Activated T-helper 1 cell treated with anti-CD3 and anti-CD28 coated beads, Interleukin-12 subunit alpha, Interleukin-12 subunit beta, Interleukin-2, Interleukin-4 antibody, amounts not matched to agents 30 ng/mL and 10 ng/mL and 1 ng/mL, durations not matched to agents 14 hours and 24 hours and 36 hours (primary cell): ENCODE data around the gene RBM26. TPM values are rescaled to one million over a fixed set of nuclear protein-coding genes. Genes with fewer than 3 reads are reported as not detected.
A peak's percentile ranks its signal among the peaks of the same experiment; 100 is the strongest.

Experiments
- DNase-seq: peaks from one replicate; pipeline ENCODE4 v3.0.0; 2021; ENCODE audit warnings: low spot score
- H3K27ac Mint-ChIP-seq: one replicate; pipeline ENCODE4 v1.8.0; 2021; ENCODE audit warnings: mild to moderate bottlenecking, mixed read lengths
- H3K27me3 Mint-ChIP-seq: one replicate; pipeline ENCODE4 v1.8.0; 2022; ENCODE audit warnings: mild to moderate bottlenecking, moderate library complexity, mixed read lengths; ENCODE audit not compliant: insufficient read depth
- H3K36me3 Mint-ChIP-seq: one replicate; pipeline ENCODE4 v1.8.0; 2021; ENCODE audit warnings: low read depth, mixed read lengths
- H3K4me1 Mint-ChIP-seq: one replicate; pipeline ENCODE4 v1.8.0; 2021; ENCODE audit warnings: low read depth, mixed read lengths
- H3K4me3 Mint-ChIP-seq: one replicate; pipeline ENCODE4 v1.8.0; 2021; ENCODE audit warnings: mild to moderate bottlenecking, moderate library complexity, mixed read lengths
- H3K9me3 Mint-ChIP-seq: one replicate; pipeline ENCODE4 v1.8.0; 2021; ENCODE audit warnings: mixed read lengths
- intact Hi-C: fragments of 100-400 bp; cut with micrococcal nuclease; formaldehyde crosslinking; loops from one replicate; pipeline ENCODE4 v1.15.1; 2024
- total RNA-seq: library from RNA; stranded (reverse); gene quantifications from 2 replicates; pipeline ENCODE4 v1.2.3, GENCODE V29; 2022

RBM26 gene, protein sequence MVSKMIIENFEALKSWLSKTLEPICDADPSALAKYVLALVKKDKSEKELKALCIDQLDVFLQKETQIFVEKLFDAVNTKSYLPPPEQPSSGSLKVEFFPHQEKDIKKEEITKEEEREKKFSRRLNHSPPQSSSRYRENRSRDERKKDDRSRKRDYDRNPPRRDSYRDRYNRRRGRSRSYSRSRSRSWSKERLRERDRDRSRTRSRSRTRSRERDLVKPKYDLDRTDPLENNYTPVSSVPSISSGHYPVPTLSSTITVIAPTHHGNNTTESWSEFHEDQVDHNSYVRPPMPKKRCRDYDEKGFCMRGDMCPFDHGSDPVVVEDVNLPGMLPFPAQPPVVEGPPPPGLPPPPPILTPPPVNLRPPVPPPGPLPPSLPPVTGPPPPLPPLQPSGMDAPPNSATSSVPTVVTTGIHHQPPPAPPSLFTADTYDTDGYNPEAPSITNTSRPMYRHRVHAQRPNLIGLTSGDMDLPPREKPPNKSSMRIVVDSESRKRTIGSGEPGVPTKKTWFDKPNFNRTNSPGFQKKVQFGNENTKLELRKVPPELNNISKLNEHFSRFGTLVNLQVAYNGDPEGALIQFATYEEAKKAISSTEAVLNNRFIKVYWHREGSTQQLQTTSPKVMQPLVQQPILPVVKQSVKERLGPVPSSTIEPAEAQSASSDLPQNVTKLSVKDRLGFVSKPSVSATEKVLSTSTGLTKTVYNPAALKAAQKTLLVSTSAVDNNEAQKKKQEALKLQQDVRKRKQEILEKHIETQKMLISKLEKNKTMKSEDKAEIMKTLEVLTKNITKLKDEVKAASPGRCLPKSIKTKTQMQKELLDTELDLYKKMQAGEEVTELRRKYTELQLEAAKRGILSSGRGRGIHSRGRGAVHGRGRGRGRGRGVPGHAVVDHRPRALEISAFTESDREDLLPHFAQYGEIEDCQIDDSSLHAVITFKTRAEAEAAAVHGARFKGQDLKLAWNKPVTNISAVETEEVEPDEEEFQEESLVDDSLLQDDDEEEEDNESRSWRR
- total RNA-seq, result 99.3 and 107 TPM in 2 replicates

- intact Hi-C loops, result loop anchor here (1.0 to 10.0 kb wide), 9 partner anchors 13 to 929 kb away; partner anchors contain the start of genes NDFIP2 and OBI1
- DNase-seq, result peak; percentile 90
- Mint-ChIP-seq H3K27ac (peak within 1 kb of the TSS; percentile 97), H3K27me3 (no peaks in the 10 kb centered on the region), H3K9me3 (no peaks in the 10 kb centered on the region), H3K4me1 (peaks cover 24% of the 10 kb centered on the region), H3K4me3 (peak within 1 kb of the TSS; percentile 92), H3K36me3 (peaks cover 16% of the 10 kb centered on the region)
These were observed at the start of gene RBM26 for GRCh38 chr13:79405831-79406596. Gene RBM26, minus strand, starts transcription at chr13:79406255. Its CDS starts 481 bp downstream, at chr13:79405774.

- no peak overlapping the region for H3K27ac Mint-ChIP-seq
- intact Hi-C loops, result no loop called here
These were observed 49.3 kb upstream of the RBM26 start for GRCh38 chr13:79455331-79455730.

GRCh38 chr13:79452239-79452913 lies 46.3 kb upstream of the RBM26 start:
- peaks cover 25% of the 10 kb centered on the region for H3K36me3 Mint-ChIP-seq
- H3K27ac Mint-ChIP-seq, result peak overlapping the region; percentile 98
- peaks cover 16% of the 10 kb centered on the region for H3K9me3 Mint-ChIP-seq
- DNase-seq, result no peak
- intact Hi-C loops, result no loop called here
- no peaks in the 10 kb centered on the region for H3K27me3 Mint-ChIP-seq
- H3K4me1 Mint-ChIP-seq, result peaks cover 95% of the 10 kb centered on the region
- peak overlapping the region; percentile 78 for H3K4me3 Mint-ChIP-seq

More at GRCh38 chr13:79455331-79455730, 49.3 kb upstream of the RBM26 start:
- H3K4me1 Mint-ChIP-seq, result peaks cover 89% of the 10 kb centered on the region
- H3K9me3 Mint-ChIP-seq, result peaks cover 9% of the 10 kb centered on the region
- H3K27me3 Mint-ChIP-seq, result no peaks in the 10 kb centered on the region
- no peak overlapping the region for H3K4me3 Mint-ChIP-seq
- H3K36me3 Mint-ChIP-seq, result peaks cover 26% of the 10 kb centered on the region
- DNase-seq, result no peak

GRCh38 chr13:79451500-79451962 lies 45.5 kb upstream of the RBM26 start:
- Mint-ChIP-seq H3K27ac (peak overlapping the region; percentile 98), H3K27me3 (no peaks in the 10 kb centered on the region), H3K9me3 (peaks cover 11% of the 10 kb centered on the region), H3K4me3 (peak overlapping the region; percentile 78), H3K36me3 (peaks cover 21% of the 10 kb centered on the region), H3K4me1 (peaks cover 92% of the 10 kb centered on the region)
- intact Hi-C loops, result loop anchor here (1.0 kb wide), 8 partner anchors 17 to 71 kb away; partner anchors contain the start of genes NDFIP2 and RBM26
- peak; percentile 89 for DNase-seq

- DNase-seq, result no peak
- H3K36me3 Mint-ChIP-seq, result peaks cover 16% of the 10 kb centered on the region
- intact Hi-C loops, result loop anchor here (1.0 kb wide), 2 partner anchors 8 to 256 kb away; no protein-coding TSS in a partner anchor
- H3K9me3 Mint-ChIP-seq, result peaks cover 11% of the 10 kb centered on the region
- H3K27ac Mint-ChIP-seq, result peak overlapping the region; percentile 91
- no peaks in the 10 kb centered on the region for H3K27me3 Mint-ChIP-seq
- H3K4me1 Mint-ChIP-seq, result peaks cover 94% of the 10 kb centered on the region
- no peak overlapping the region for H3K4me3 Mint-ChIP-seq
These were observed 44.1 kb upstream of the RBM26 start for GRCh38 chr13:79450110-79450509.

DNA sequence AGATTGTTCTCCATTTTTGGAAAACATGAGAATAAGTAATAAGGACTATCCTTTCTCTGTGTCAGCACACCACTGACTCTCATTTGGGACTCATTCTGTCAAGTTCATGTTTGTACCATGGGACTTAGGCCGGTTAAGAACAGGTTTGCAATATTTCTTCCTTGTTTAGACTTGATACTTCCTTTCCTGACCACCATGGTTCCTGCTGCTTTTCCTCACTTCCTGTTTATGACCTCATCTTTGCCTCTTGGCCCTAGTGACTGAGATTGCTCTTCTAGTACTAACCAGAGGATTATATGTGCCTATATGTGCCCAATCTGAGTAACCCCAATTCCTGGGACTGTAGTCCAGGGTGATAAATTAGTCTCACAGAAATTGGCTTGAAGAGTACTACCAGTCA lies 42.4 kb upstream of the RBM26 start:
- no peak for DNase-seq
- H3K4me3 Mint-ChIP-seq, result peak overlapping the region; percentile 0
- H3K36me3 Mint-ChIP-seq, result peaks cover 11% of the 10 kb centered on the region
- H3K27ac Mint-ChIP-seq, result peak overlapping the region; percentile 37
- H3K9me3 Mint-ChIP-seq, result peaks cover 11% of the 10 kb centered on the region
- peaks cover 79% of the 10 kb centered on the region for H3K4me1 Mint-ChIP-seq
- intact Hi-C loops, result no loop called here
- H3K27me3 Mint-ChIP-seq, result no peaks in the 10 kb centered on the region

- no peak for DNase-seq
- Mint-ChIP-seq H3K27ac (peak overlapping the region; percentile 69), H3K4me1 (peaks cover 72% of the 10 kb centered on the region), H3K27me3 (no peaks in the 10 kb centered on the region), H3K36me3 (peaks cover 11% of the 10 kb centered on the region), H3K9me3 (peaks cover 11% of the 10 kb centered on the region), H3K4me3 (no peak overlapping the region)
- intact Hi-C loops, result no loop called here
These were observed 41.7 kb upstream of the RBM26 start for GRCh38 chr13:79447741-79448140.

DNA sequence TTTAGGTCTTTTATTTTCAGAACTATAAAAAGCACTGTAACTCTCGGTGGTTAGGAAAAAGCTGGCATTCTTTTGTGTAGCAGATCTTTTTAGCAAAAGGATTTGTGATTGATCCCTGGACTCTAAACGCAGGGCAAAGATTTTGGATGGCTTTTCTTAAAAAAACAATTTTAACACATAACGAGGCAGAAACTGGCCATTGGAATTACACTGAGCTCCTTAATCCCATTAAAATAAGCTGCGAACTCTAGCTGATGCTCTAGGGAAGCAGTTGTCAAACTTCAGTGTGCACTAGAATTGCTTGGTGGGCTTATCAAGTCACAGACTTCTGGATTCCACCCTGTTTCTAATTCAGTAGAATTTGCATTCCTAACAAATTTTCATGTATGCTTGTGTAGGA lies 41.1 kb upstream of the RBM26 start:
- DNase-seq, result no peak
- intact Hi-C loops, result no loop called here
- Mint-ChIP-seq H3K4me1 (peaks cover 66% of the 10 kb centered on the region), H3K27me3 (no peaks in the 10 kb centered on the region), H3K36me3 (peaks cover 9% of the 10 kb centered on the region), H3K9me3 (peaks cover 8% of the 10 kb centered on the region), H3K27ac (peak overlapping the region; percentile 69), H3K4me3 (no peak overlapping the region)

DNA sequence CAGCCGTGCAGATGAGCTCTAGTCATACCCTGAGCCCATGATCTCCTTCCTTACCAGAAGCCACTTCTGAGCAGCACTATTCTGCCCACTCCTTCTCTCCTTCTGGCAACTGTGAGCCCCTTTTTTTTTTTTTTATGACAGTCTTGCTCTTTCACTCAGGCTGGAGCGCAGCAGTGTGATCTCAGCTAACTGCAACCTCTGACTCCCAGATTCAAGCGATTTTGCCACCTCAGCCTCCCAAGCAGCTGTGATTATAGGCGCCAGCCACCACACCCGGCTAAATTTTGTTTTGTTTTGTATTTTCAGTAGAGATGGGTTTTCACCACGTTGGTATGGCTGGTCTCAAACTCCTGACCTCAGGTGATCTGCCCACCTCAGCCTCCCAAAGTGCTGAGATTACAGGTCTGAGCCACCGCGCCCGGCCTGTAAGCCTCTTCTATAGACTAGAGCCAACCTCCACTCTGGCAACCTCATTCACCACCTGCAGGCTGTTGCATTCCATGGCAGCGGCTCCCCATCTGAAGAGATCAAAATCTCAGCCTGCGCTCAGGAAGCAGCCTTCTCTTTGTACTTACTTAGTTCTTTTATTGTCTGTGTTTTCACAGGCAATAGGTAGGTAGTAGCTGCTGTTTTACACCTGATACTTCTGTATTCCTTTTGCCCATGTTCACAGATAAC lies 40.1 kb upstream of the RBM26 start:
- Mint-ChIP-seq H3K4me1 (peaks cover 56% of the 10 kb centered on the region), H3K36me3 (peaks cover 9% of the 10 kb centered on the region), H3K27ac (peak overlapping the region; percentile 78), H3K4me3 (peak overlapping the region; percentile 23), H3K9me3 (peaks cover 8% of the 10 kb centered on the region), H3K27me3 (no peaks in the 10 kb centered on the region)
- no peak for DNase-seq
- intact Hi-C loops, result loop anchor here (1.0 kb wide), 1 partner anchor 11 kb away; no protein-coding TSS in a partner anchor

DNA sequence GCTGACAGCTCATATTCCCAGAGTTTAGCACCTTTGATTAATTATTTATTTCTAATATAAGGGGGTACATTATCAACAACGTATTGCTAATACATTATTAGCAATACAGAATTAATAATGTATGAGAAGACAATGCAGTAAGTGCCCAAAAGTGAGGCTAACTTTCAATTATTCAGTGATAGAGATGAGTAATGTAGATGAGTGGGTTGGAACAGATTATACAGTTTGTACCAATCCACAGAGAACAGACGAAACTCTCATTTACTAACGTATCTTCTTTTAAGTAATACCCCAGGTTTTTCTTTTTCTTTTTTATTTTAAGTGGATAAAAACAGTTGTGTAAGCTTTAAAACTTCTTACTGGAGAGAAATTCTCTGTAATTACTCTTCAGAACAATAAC lies 36.7 kb upstream of the RBM26 start:
- Mint-ChIP-seq H3K9me3 (no peaks in the 10 kb centered on the region), H3K4me1 (peaks cover 24% of the 10 kb centered on the region), H3K27ac (no peak overlapping the region), H3K36me3 (peaks cover 3% of the 10 kb centered on the region), H3K4me3 (no peak overlapping the region), H3K27me3 (no peaks in the 10 kb centered on the region)
- no peak for DNase-seq
- intact Hi-C loops, result no loop called here

DNA sequence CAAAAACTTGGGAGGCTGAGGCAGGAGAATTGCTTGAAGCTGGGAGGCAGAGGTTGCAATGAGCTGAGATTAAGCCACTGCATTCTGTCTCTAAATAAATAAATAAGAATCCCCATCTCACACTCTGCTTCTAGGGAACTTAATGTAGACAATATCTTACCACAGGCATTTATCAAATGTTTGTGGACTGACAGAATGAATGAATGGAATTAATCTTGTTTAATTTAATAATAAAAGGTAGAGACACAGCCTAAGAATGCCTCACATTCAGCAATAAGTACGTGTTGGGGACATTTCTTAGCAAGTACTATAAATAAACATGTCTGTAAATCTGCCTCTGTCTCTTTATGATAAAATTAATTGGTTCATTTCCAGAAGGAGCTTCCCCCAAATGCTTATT lies 36.2 kb upstream of the RBM26 start:
- Mint-ChIP-seq H3K9me3 (no peaks in the 10 kb centered on the region), H3K4me3 (no peak overlapping the region), H3K27ac (no peak overlapping the region), H3K36me3 (no peaks in the 10 kb centered on the region), H3K4me1 (peaks cover 19% of the 10 kb centered on the region), H3K27me3 (no peaks in the 10 kb centered on the region)
- intact Hi-C loops, result no loop called here
- no peak for DNase-seq
